Measurements from ENCODE around the gene ANKS1B. TPM values are rescaled to one million over a fixed set of nuclear protein-coding genes. Genes with fewer than 3 reads are reported as not detected.

Gene ANKS1B
- total RNA-seq, 1 donor from 2014 or later, result 2.4 TPM

DNA sequence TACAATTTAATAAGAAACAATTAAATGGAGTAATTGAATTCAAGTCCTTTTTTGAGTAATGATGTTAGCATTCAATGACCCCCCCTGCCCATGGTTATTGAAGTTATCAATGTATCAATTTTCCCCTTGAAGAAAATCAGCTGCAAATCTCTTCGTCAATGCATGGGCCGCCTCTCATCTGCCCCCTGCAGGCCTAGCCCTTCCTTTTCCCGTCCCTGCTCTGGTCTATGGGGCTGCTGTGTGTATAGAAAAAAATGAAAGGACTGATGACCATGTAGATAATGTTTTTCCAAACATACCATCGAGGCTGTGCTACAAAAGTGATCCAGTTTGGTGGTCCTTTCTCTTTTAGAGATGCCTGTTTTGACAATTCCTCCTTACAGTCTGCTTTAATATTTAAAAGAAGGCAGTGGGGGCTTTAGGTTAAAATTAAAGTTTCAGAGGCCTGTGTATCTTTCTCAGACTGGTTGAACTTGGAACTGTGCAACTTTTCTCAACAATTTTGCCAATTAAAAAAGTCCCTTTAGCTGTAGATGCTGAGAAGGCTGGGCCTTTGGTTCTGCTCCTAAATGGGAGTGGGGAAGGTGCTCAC is 1241.3 kb downstream of the ANKS1B start:
- Mint-ChIP-seq H3K4me3 (ENCODE audit: unreplicated experiment) (no peak overlapping the region), H3K27ac (ENCODE audit: unreplicated experiment) (no peak overlapping the region), H3K9me3 (ENCODE audit: unreplicated experiment) (peaks cover 5% of the 10 kb centered on the region), H3K36me3 (ENCODE audit: low read depth, unreplicated experiment) (no peaks in the 10 kb centered on the region), H3K27me3 (ENCODE audit: low read depth, unreplicated experiment) (peaks cover 15% of the 10 kb centered on the region), H3K4me1 (ENCODE audit: low read depth, unreplicated experiment) (peaks cover 16% of the 10 kb centered on the region)
- Histone ChIP-seq H3K36me3 (ENCODE audit: insufficient read depth, low read length) (no peaks in the 10 kb centered on the region), H3K27me3 (ENCODE audit: insufficient read depth, low read length) (no peaks in the 10 kb centered on the region), H4K20me1 (ENCODE audit: insufficient read depth, low read length) (no peaks in the 10 kb centered on the region), H2AFZ (ENCODE audit: low read depth, low read length) (no peak overlapping the region), H3K9ac (ENCODE audit: low read length) (no peak overlapping the region), H3K4me3 (ENCODE audit: insufficient read depth, low read depth, low read length) (no peak overlapping the region), H3K79me2 (ENCODE audit: insufficient read depth, low read length) (no peaks in the 10 kb centered on the region), H3K4me1 (ENCODE audit: insufficient read depth, low read length) (peaks cover 20% of the 10 kb centered on the region), H3K4me2 (ENCODE audit: low read length) (no peak overlapping the region), H3K27ac (ENCODE audit: low read depth, low read length) (no peak overlapping the region), H3K9me3 (ENCODE audit: insufficient read depth, low read depth, low read length) (no peaks in the 10 kb centered on the region)
- FAIRE-seq (no peak), DNase-seq (ENCODE audit: low read depth) (no peak)
- TF ChIP-seq EZH2 (IDR thresholded peaks at IDR 0.05; ENCODE audit: insufficient read depth, low read length) (no peak), CTCF (IDR thresholded peaks at IDR 0.05; ENCODE audit: insufficient read depth, low read depth, low read length) (peak; percentile 68)

DNA sequence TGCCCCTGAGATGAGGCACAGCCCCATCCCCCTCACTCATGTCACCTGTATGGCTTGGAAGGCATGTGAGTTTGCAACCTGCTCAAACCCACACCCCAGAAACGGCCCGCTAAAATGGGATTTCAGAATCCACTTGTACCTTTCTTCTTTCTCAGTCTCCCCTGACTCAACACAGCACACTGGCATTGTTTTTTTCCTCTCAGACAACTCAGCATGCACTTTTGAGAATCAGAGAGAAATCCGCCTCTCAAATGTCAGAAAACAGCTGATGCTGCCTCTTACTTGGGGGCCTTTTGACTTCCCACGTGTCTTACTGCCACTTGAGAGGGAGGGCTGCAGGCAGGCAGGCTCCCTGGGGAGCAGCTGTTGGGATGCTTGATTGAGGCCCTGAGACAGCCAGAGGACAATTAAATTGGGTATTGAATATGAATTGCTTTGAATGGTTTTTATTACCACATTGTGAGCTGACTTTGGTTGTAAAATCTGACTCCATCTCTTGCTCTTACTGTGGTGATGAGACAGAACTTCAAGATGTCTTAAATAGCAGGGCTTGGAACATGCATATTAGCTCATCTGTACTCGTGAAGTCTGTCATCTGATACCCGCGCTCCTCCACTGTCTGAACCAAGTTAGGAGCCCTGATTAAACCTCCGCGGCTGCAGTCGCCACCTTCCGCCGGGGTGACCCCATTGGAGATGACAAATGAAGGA is 1243.0 kb downstream of the ANKS1B start:
- no peak overlapping the region for H3K27ac ChIP-seq (ENCODE audit: low read depth, low read length)
- Mint-ChIP-seq H3K27me3 (ENCODE audit: low read depth, unreplicated experiment) (peaks cover 7% of the 10 kb centered on the region), H3K4me3 (ENCODE audit: unreplicated experiment) (peak overlapping the region; percentile 6), H3K27ac (ENCODE audit: unreplicated experiment) (no peak overlapping the region), H3K36me3 (ENCODE audit: low read depth, unreplicated experiment) (peaks cover 2% of the 10 kb centered on the region), H3K9me3 (ENCODE audit: unreplicated experiment) (peaks cover 5% of the 10 kb centered on the region), H3K4me1 (ENCODE audit: low read depth, unreplicated experiment) (peaks cover 16% of the 10 kb centered on the region)
- no peak for FAIRE-seq
- H3K4me3 ChIP-seq (ENCODE audit: insufficient read depth, low read depth, low read length), result no peak overlapping the region
- H4K20me1 ChIP-seq (ENCODE audit: insufficient read depth, low read length), result no peaks in the 10 kb centered on the region
- no peaks in the 10 kb centered on the region for H3K79me2 ChIP-seq (ENCODE audit: insufficient read depth, low read length)
- TF ChIP-seq EZH2 (IDR thresholded peaks at IDR 0.05; ENCODE audit: insufficient read depth, low read length) (no peak), CTCF (IDR thresholded peaks at IDR 0.05; ENCODE audit: insufficient read depth, low read depth, low read length) (no peak)
- no peak overlapping the region for H3K9ac ChIP-seq (ENCODE audit: low read length)
- no peak overlapping the region for H2AFZ ChIP-seq (ENCODE audit: low read depth, low read length)
- no peak for DNase-seq (ENCODE audit: low read depth)
- H3K36me3 ChIP-seq (ENCODE audit: insufficient read depth, low read length), result no peaks in the 10 kb centered on the region
- no peaks in the 10 kb centered on the region for H3K9me3 ChIP-seq (ENCODE audit: insufficient read depth, low read depth, low read length)
- no peaks in the 10 kb centered on the region for H3K27me3 ChIP-seq (ENCODE audit: insufficient read depth, low read length)
- peaks cover 29% of the 10 kb centered on the region for H3K4me1 ChIP-seq (ENCODE audit: insufficient read depth, low read length)
- peak overlapping the region; percentile 39 for H3K4me2 ChIP-seq (ENCODE audit: low read length)

DNA sequence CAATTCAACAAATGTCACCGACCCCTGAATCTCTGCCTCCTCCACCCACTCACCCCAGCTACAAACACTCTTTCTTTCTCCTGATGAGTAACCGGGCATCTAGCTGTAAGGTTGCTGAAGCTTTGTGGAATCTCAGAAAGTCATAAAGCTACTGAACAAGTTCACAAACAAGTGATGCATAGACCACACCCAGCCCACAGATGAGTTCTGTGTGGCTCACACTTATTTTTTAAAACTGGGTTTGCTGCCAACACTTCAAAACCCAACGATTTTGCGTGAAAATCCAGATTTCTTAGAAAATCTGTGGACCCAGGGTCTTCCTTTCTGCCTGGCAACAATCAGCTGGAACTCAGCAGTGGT is 1243.6 kb downstream of the ANKS1B start:
- Histone ChIP-seq H2AFZ (ENCODE audit: low read depth, low read length) (no peak overlapping the region), H3K36me3 (ENCODE audit: insufficient read depth, low read length) (no peaks in the 10 kb centered on the region), H3K79me2 (ENCODE audit: insufficient read depth, low read length) (no peaks in the 10 kb centered on the region), H3K4me1 (ENCODE audit: insufficient read depth, low read length) (peaks cover 29% of the 10 kb centered on the region), H3K4me3 (ENCODE audit: insufficient read depth, low read depth, low read length) (no peak overlapping the region), H4K20me1 (ENCODE audit: insufficient read depth, low read length) (no peaks in the 10 kb centered on the region), H3K27ac (ENCODE audit: low read depth, low read length) (peak overlapping the region; percentile 15), H3K9me3 (ENCODE audit: insufficient read depth, low read depth, low read length) (no peaks in the 10 kb centered on the region), H3K4me2 (ENCODE audit: low read length) (peak overlapping the region; percentile 39), H3K27me3 (ENCODE audit: insufficient read depth, low read length) (no peaks in the 10 kb centered on the region), H3K9ac (ENCODE audit: low read length) (no peak overlapping the region)
- H3K27me3 Mint-ChIP-seq (ENCODE audit: low read depth, unreplicated experiment), result peaks cover 4% of the 10 kb centered on the region
- H3K9me3 Mint-ChIP-seq (ENCODE audit: unreplicated experiment), result peaks cover 5% of the 10 kb centered on the region
- DNase-seq (ENCODE audit: low read depth), result no peak
- no peak for FAIRE-seq
- peaks cover 6% of the 10 kb centered on the region for H3K36me3 Mint-ChIP-seq (ENCODE audit: low read depth, unreplicated experiment)
- peaks cover 14% of the 10 kb centered on the region for H3K4me1 Mint-ChIP-seq (ENCODE audit: low read depth, unreplicated experiment)
- H3K4me3 Mint-ChIP-seq (ENCODE audit: unreplicated experiment), result peak overlapping the region; percentile 6
- TF ChIP-seq CTCF (IDR thresholded peaks at IDR 0.05; ENCODE audit: insufficient read depth, low read depth, low read length) (no peak), EZH2 (IDR thresholded peaks at IDR 0.05; ENCODE audit: insufficient read depth, low read length) (no peak)
- no peak overlapping the region for H3K27ac Mint-ChIP-seq (ENCODE audit: unreplicated experiment)
